NB4 (cell line): ENCODE data around the gene TMEM183A.

ENCODE experiments used
- POLR2A ChIP-seq: IDR thresholded peaks from 2 replicates; pipeline ENCODE4 v1.6.1; 2011; ENCODE audit warnings: mild to moderate bottlenecking; ENCODE audit not compliant: insufficient read length; ENCODE audit errors: extremely low read depth
- TF ChIP-seq, protein P1 (sequence below): IDR thresholded peaks from one replicate; pipeline ENCODE4 v1.5.1; 2012; ENCODE audit warnings: low read depth, low read length
- TF ChIP-seq, protein P2 (sequence below): IDR thresholded peaks from 2 replicates; pipeline ENCODE4 v1.6.1; 2011; ENCODE audit warnings: low read depth, low read length

DNA sequence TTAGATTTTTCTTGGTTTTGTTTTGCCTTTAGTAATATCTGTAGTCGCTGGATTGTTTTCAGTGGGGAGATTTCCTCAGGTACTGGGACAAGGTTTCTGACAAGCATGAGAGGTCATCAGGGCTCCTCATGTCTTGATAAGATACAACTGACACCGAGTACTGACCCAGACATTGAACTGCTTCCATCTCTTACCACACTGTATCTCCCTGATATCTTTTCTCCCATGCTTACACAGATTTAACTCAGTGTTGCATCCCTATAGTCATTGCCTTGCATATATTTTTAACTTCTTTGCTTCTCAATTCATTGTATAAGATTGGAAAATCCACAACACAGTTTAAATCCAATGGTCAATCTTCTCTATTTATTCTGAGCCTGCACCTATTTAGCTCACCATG lies 27.7 kb upstream of the TMEM183A start:
- TF ChIP-seq, protein P1, sequence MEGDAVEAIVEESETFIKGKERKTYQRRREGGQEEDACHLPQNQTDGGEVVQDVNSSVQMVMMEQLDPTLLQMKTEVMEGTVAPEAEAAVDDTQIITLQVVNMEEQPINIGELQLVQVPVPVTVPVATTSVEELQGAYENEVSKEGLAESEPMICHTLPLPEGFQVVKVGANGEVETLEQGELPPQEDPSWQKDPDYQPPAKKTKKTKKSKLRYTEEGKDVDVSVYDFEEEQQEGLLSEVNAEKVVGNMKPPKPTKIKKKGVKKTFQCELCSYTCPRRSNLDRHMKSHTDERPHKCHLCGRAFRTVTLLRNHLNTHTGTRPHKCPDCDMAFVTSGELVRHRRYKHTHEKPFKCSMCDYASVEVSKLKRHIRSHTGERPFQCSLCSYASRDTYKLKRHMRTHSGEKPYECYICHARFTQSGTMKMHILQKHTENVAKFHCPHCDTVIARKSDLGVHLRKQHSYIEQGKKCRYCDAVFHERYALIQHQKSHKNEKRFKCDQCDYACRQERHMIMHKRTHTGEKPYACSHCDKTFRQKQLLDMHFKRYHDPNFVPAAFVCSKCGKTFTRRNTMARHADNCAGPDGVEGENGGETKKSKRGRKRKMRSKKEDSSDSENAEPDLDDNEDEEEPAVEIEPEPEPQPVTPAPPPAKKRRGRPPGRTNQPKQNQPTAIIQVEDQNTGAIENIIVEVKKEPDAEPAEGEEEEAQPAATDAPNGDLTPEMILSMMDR: no peak
- no peak for TF ChIP-seq POLR2A
- TF ChIP-seq, protein P2, sequence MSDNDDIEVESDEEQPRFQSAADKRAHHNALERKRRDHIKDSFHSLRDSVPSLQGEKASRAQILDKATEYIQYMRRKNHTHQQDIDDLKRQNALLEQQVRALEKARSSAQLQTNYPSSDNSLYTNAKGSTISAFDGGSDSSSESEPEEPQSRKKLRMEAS: no peak
